Stimulated activated CD4-positive, alpha-beta T cell treated with anti-CD3 and anti-CD28 coated beads, Interleukin-2, amount 100 ng/mL, for 48 hours (primary cell): Measurements from ENCODE around the gene SLC9A5.

Source experiments
- DNase-seq, 2 donors: peaks; one replicate each; pipeline ENCODE4 v3.0.0-alpha.2; 2020

Gene SLC9A5

GRCh38 chr16:67312719-67313118, 63.9 kb downstream of the SLC9A5 start:
- DNase-seq = no peak

GRCh38 chr16:67317853-67318252, 69.1 kb downstream of the SLC9A5 start:
- no peak for DNase-seq
